CD14-positive monocyte (primary cell): Measurements from ENCODE around the gene DNAJC5. TPM values are rescaled to one million over a fixed set of nuclear protein-coding genes. Genes with fewer than 3 reads are reported as not detected.

ENCODE experiments used
- DNase-seq, 3 donors: peaks; one replicate each; pipeline ENCODE4 v3.0.0-alpha.2; 2011 to 2022
- H2AFZ ChIP-seq: 2 replicates; pipeline ENCODE4 v1.6.0; 2012; ENCODE audit warnings: mild to moderate bottlenecking, low read depth, low read length, inconsistent platforms; ENCODE audit not compliant: insufficient read depth, poor library complexity, severe bottlenecking
- H3K27ac ChIP-seq, 2 donors: 1 replicate in 1 of 2; 2 replicates in 1 of 2; pipeline ENCODE4 v1.5.1; 2012 to 2013; ENCODE audit warnings: low read length in 2 of 2, control low read depth in 1 of 2, inconsistent platforms in 1 of 2, low read depth in 1 of 2, mild to moderate bottlenecking in 1 of 2
- H3K27me3 ChIP-seq, 2 donors: one replicate each; pipeline versions ENCODE4 v1.6.0 to v1.6.1; 2011 to 2013; ENCODE audit warnings: low read length in 2 of 2; ENCODE audit not compliant: control insufficient read depth in 2 of 2, insufficient read depth in 2 of 2
- H3K36me3 ChIP-seq, 2 donors: replicated peaks in 1 of 2; 1 replicate in 1 of 2; 2 replicates in 1 of 2; pipeline versions ENCODE4 v1.5.1 to v1.6.1; 2012 to 2013; ENCODE audit warnings: low read length in 2 of 2, control low read depth in 1 of 2, inconsistent platforms in 1 of 2, mild to moderate bottlenecking in 1 of 2; ENCODE audit not compliant: insufficient read depth in 2 of 2, control insufficient read depth in 1 of 2
- H3K4me1 ChIP-seq, 2 donors: 1 replicate in 1 of 2; 2 replicates in 1 of 2; pipeline versions ENCODE4 v1.5.1 to v1.6.1; 2012 to 2013; ENCODE audit warnings: low read length in 2 of 2, control low read depth in 1 of 2, inconsistent platforms in 1 of 2, mild to moderate bottlenecking in 1 of 2, moderate library complexity in 1 of 2; ENCODE audit not compliant: insufficient read depth in 2 of 2, control insufficient read depth in 1 of 2
- H3K4me2 ChIP-seq: replicated peaks from 2 replicates; pipeline ENCODE3; 2012; ENCODE audit warnings: low read length, moderate library complexity, mild to moderate bottlenecking; ENCODE audit not compliant: poor library complexity, severe bottlenecking; ENCODE audit errors: extremely low read depth
- H3K4me3 ChIP-seq, 3 experiments: fragments of 200-600 bp in 1 of 3; sonication (generic) in 1 of 3; replicated peaks in 1 of 3; 1 replicate in 2 of 3; 2 replicates in 1 of 3; pipeline ENCODE4 v1.5.1; 2011 to 2013; ENCODE audit warnings: low read length in 3 of 3, mild to moderate bottlenecking in 3 of 3, control low read depth in 2 of 3, low read depth in 2 of 3, inconsistent platforms in 1 of 3, moderate library complexity in 1 of 3
- H3K79me2 ChIP-seq: 2 replicates; pipeline ENCODE4 v1.6.0; 2012; ENCODE audit warnings: mild to moderate bottlenecking, control low read depth, inconsistent platforms, low read length, moderate library complexity; ENCODE audit not compliant: insufficient read depth
- H3K9ac ChIP-seq: 2 replicates; pipeline ENCODE4 v1.6.0; 2017; ENCODE audit warnings: low read length, mild to moderate bottlenecking; ENCODE audit not compliant: insufficient read depth, poor library complexity, severe bottlenecking
- H3K9me3 ChIP-seq, 2 donors: replicated peaks in 1 of 2; 1 replicate in 1 of 2; 2 replicates in 1 of 2; pipeline versions ENCODE4 v1.5.1 to v1.6.1; 2012 to 2013; ENCODE audit warnings: low read length in 2 of 2, control low read depth in 1 of 2; ENCODE audit not compliant: control insufficient read depth in 1 of 2, insufficient read depth in 1 of 2
- H4K20me1 ChIP-seq: 2 replicates; pipeline ENCODE4 v1.6.0; 2012; ENCODE audit warnings: mild to moderate bottlenecking, low read length, control low read depth, moderate library complexity; ENCODE audit not compliant: insufficient read depth
- H3K27ac Mint-ChIP-seq, 7 donors: one replicate each; pipeline ENCODE4 v1.8.0; 2020; ENCODE audit warnings: mild to moderate bottlenecking in 7 of 7, mixed read lengths in 7 of 7, moderate library complexity in 6 of 7, inconsistent platforms in 2 of 7
- H3K27me3 Mint-ChIP-seq, 3 donors: one replicate each; pipeline ENCODE4 v1.8.0; 2021 to 2022; ENCODE audit warnings: low read depth in 3 of 3, mild to moderate bottlenecking in 3 of 3, mixed read lengths in 3 of 3, moderate library complexity in 3 of 3, inconsistent platforms in 1 of 3
- H3K36me3 Mint-ChIP-seq, 2 donors: one replicate each; pipeline ENCODE4 v1.8.0; 2020; ENCODE audit warnings: mixed read lengths in 2 of 2, inconsistent platforms in 1 of 2, mild to moderate bottlenecking in 1 of 2
- H3K4me1 Mint-ChIP-seq: one replicate; pipeline ENCODE4 v1.8.0; 2020; ENCODE audit warnings: mild to moderate bottlenecking, mixed read lengths
- H3K4me3 Mint-ChIP-seq, 2 donors: one replicate each; pipeline ENCODE4 v1.8.0; 2020; ENCODE audit warnings: mild to moderate bottlenecking in 2 of 2, mixed read lengths in 2 of 2, moderate library complexity in 1 of 2
- H3K9me3 Mint-ChIP-seq, 7 donors: one replicate each; pipeline ENCODE4 v1.8.0; 2020 to 2022; ENCODE audit warnings: mixed read lengths in 7 of 7, mild to moderate bottlenecking in 6 of 7, moderate library complexity in 6 of 7, inconsistent platforms in 2 of 7
- WGBS: methylation state at CpG from one replicate; pipeline ENCODE4 v1.1.5; 2013; ENCODE audit warnings: missing lambda C conversion rate; ENCODE audit not compliant: insufficient coverage; 5-methylcytosine and 5-hydroxymethylcytosine counted together
- intact Hi-C, 2 donors: fragments of 100-400 bp; cut with micrococcal nuclease; formaldehyde crosslinking; loops; one replicate each; pipeline versions ENCODE4 v1.15.0 to v1.15.1; 2023
- polyA plus RNA-seq, 3 donors: library from polyadenylated mRNA; depleted of rRNA in 1 of 3; unstranded in 2 of 3; stranded (reverse) in 1 of 3; fragments of 300-500 nt in 2 of 3; fragments of >200 nt in 1 of 3; fragmentation: Illumina TruSeq in 2 of 3; gene quantifications; 1 replicate in 2 of 3; 2 replicates in 1 of 3; pipeline ENCODE4 v1.2.3, GENCODE V29; 2012 to 2021
- TF ChIP-seq, protein P1 (sequence below): fragments of 200-600 bp; IDR thresholded peaks from one replicate; pipeline ENCODE4 v1.8.0; 2022; ENCODE audit warnings: antibody characterized with exemption, mild to moderate bottlenecking

DNAJC5 gene
- polyA plus RNA-seq, 3 donors = 5.9 to 44.4 (median 7.4) TPM

- DNase-seq = no peak
- H3K4me2 ChIP-seq = peak overlapping the region; percentile 50
These were observed 47.5 kb upstream of the DNAJC5 start for GRCh38 chr20:63847237-63848002.

More at GRCh38 chr20:63847237-63848002, 47.5 kb upstream of the DNAJC5 start:
- Mint-ChIP-seq H3K4me3 (peak overlapping the region in 1 of 2 donors; percentile 55), H3K27ac (no peak overlapping the region), H3K4me1 (peaks cover 27% of the 10 kb centered on the region), H3K36me3 (peaks cover 0 to 2% of the 10 kb centered on the region in 2 donors), H3K27me3 (peaks cover 23 to 58% (median 40%) of the 10 kb centered on the region in 3 donors), H3K9me3 (peaks cover 0 to 14% (median 2%) of the 10 kb centered on the region in 7 donors)
- Histone ChIP-seq H3K36me3 (no peaks in the 10 kb centered on the region), H4K20me1 (no peaks in the 10 kb centered on the region), H3K4me1 (peaks cover 44 to 47% of the 10 kb centered on the region in 2 donors), H3K9me3 (no peaks in the 10 kb centered on the region), H3K79me2 (no peaks in the 10 kb centered on the region), H3K27me3 (peaks cover 19 to 60% of the 10 kb centered on the region in 2 donors), H3K27ac (no peak overlapping the region), H2AFZ (peak overlapping the region; percentile 19), H3K9ac (no peak overlapping the region), H3K4me3 (peak overlapping the region in 1 of 3 experiments; percentile 33)
- WGBS = 0% methylated on average over 3 of the region's 16 CpGs
- intact Hi-C loops = loop anchor here in 1 of 2 donors (2.0 kb wide), 1 partner anchor 13 kb away; the partner anchor contains the start of gene ABHD16B
- TF ChIP-seq, protein P1, sequence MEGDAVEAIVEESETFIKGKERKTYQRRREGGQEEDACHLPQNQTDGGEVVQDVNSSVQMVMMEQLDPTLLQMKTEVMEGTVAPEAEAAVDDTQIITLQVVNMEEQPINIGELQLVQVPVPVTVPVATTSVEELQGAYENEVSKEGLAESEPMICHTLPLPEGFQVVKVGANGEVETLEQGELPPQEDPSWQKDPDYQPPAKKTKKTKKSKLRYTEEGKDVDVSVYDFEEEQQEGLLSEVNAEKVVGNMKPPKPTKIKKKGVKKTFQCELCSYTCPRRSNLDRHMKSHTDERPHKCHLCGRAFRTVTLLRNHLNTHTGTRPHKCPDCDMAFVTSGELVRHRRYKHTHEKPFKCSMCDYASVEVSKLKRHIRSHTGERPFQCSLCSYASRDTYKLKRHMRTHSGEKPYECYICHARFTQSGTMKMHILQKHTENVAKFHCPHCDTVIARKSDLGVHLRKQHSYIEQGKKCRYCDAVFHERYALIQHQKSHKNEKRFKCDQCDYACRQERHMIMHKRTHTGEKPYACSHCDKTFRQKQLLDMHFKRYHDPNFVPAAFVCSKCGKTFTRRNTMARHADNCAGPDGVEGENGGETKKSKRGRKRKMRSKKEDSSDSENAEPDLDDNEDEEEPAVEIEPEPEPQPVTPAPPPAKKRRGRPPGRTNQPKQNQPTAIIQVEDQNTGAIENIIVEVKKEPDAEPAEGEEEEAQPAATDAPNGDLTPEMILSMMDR = no peak
